Stimulated activated CD8-positive, alpha-beta memory T cell treated with anti-CD3 and anti-CD28 coated beads, Interleukin-12 subunit alpha, Interleukin-12 subunit beta, amount 100 ng/mL, for 1 hour (primary cell): Measurements from ENCODE around the gene XIAP.
"Not testable (repeated sequence)": the region's sequence is repeated elsewhere in the genome, so short reads cannot be mapped to it uniquely, and the experiment has no call there.

ENCODE experiments used
- DNase-seq: peaks from one replicate; pipeline ENCODE4 v3.0.0-alpha.2; 2020; ENCODE audit warnings: low read depth

Gene XIAP

DNA sequence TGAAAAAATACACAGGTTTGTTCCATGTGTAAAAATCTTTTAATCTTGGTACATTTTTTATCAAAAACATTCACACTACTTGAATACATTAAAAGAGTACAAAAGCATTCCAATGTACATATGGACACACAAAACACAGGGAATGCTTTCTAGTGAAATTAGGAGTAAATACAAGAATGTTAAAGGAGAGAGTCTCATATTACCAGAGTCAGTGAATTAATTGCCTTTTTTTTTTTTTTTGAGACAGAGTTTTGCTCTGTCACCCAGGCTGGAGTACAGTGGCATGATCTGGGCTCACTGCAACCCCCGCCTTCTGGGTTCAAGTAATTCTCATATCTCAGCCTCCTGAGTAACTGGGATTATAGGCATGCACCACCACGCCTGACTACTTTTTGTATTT is 17.0 kb downstream of the XIAP start:
- no peak for DNase-seq

DNA sequence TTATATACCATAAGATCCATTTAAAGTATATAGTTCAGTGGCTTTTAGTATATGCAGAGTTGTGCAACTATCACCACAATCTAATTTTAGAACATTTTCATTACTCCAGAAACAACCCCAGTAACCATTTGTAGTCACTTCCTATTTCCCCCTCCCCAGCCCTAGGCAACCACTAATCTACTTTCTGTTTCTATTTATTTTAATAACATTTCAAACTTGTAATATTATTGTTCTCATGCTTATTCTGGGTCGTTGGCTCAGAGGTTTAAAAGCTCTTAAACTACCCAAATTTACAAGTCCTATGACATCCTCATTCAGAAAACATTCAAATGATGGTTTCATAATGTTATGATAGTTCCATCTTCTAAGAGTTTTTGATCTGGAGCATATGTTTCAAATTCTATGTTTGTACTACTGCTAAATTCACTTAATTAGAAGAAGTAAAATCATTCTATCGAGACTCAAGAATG is 18.4 kb downstream of the XIAP start:
- DNase-seq = no peak

DNA sequence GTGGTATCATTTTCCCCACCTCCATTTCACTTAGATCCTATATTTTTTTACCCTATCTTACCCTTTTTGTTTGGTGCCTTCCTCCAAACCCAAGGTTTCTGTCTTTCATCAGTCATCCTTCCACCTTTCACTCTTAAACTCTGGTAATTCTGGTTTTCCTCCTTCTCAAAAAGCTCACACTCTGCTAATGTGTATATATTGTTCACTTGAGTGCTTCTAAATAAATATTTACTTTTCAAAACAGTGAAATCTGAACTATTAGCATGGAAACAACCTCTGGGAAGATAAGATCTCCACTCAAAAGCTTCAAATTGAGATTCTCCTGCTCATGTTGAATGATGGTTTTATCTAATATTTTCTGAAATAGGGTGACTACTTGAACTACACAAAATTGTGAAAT is 21.5 kb downstream of the XIAP start:
- no peak for DNase-seq

DNA sequence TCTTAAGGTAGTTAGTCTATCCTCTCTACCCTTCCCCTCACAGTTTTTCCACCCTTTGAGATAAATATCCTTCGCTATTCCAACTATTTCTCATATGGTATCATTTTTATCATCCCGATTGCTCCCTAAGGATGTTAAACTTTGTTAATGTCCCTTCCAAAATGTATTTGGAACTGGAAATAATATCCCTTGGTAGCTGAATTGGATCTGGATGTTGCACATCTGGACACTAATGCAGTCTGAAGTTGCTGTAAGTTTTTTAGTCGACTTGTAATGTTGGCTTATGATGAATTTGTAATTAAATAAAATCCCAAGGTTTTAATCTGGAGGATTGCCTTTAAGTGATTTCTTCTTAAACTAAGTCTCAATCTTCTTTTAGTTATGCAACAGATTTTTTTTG is 22.5 kb downstream of the XIAP start:
- no peak for DNase-seq

DNA sequence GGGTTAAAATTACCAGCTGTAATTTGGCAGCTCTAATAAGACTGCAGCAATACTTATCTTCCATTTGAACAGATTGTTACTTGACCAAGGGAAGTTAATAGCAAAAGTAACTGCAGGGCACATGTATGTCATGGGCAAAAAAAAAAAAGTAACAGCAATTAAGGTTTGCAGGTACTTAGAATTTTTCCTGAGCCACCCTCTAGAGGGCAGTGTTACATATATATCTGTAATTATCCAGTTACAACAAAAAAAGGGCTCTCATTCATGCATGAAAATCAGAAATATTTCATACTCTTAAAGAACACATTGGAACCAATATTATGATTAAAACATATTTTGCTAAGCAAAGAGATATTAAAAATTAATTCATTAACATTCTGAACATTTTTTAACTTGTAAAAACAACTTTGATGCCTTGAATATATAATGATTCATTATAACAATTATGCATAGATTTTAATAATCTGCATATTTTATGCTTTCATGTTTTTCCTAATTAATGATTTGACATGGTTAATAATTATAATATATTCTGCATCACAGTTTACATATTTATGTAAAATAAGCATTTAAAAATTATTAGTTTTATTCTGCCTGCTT is 25.1 kb downstream of the XIAP start:
- no peak for DNase-seq

DNA sequence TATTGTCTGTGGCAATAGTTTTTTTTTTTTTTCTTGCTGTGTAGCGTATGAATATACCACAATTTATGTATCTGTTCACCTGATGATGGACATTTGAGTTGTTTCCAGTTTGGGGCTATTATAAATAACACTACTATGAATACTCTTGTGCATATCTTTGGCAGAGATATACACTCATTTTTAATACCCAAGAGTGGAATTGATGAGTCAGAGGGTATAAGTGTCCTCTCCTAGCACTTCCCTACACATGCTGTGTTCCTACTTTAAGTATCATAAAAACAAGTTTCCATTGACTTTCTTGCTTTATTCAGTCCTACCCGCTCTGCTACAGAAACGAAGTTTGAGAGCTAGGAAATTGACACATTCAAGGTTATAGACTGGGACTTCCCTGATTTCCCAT is 39.8 kb downstream of the XIAP start:
- DNase-seq = no peak

DNA sequence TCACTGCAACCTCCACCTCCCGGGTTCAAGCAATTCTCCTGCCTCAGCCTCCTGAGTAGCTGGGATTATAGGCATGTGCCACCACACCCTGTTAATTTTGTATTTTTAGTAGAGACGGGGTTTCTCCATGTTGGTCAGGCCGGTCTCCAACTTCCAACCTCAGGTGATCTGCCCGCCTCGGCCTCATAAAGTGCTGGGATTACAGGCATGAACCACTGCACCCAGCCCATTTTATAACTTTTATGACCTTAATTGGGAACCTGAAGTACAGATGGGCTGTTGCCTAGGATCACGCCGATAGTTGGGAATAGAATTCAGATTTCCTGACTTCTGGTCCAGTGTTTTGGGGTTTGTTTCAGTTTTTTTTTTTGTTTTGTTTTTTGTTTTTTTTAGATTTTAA is 43.4 kb downstream of the XIAP start:
- DNase-seq = not testable (repeated sequence)

DNA sequence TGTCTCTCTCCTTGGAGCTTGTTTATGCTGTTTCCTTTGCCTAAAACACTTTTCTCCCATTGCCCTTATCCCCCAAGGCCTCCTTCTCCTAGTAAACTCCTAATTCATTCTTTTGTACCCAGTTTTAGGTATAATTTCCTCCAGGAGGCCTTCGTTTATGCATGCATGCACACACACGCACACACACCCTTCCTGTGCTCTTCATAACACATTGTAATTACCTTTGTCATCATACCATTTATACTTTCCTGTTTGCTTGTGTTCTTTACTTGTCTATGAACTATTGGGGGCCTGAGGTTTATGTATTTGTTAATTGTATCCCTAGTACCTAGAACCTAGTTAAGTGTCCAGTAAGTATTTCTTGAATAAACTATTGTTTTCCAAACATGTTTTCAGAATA is 45.5 kb downstream of the XIAP start:
- DNase-seq = no peak

DNA sequence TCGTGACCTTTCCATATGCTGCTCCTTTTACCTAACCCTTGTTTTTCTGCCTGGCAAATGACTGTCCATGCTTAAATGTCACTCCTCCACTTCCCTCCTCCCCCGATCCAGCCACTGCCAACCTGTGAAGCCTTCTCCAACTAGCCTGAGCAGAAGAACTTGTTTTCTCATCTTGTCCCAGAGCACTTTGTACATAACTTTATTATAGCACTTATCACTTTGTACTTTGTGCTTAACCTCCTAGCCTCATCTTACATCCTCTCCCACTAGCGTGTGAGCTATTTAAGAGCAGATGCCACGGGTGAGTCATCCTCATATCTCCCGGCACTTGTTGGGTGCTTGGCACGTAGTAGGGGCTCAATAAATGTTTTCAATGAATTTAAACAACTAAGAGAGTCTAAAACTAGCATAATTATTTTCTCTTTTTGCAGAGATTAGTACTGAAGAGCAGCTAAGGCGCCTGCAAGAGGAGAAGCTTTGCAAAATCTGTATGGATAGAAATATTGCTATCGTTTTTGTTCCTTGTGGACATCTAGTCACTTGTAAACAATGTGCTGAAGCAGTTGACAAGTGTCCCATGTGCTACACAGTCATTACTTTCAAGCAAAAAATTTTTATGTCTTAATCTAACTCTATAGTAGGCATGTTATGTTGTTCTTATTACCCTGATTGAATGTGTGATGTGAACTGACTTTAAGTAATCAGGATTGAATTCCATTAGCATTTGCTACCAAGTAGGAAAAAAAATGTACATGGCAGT is 46.9 kb downstream of the XIAP start:
- DNase-seq = no peak

DNA sequence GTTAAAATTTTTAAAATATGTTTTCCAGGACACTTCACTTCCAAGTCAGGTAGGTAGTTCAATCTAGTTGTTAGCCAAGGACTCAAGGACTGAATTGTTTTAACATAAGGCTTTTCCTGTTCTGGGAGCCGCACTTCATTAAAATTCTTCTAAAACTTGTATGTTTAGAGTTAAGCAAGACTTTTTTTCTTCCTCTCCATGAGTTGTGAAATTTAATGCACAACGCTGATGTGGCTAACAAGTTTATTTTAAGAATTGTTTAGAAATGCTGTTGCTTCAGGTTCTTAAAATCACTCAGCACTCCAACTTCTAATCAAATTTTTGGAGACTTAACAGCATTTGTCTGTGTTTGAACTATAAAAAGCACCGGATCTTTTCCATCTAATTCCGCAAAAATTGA is 49.7 kb downstream of the XIAP start:
- no peak for DNase-seq

DNA sequence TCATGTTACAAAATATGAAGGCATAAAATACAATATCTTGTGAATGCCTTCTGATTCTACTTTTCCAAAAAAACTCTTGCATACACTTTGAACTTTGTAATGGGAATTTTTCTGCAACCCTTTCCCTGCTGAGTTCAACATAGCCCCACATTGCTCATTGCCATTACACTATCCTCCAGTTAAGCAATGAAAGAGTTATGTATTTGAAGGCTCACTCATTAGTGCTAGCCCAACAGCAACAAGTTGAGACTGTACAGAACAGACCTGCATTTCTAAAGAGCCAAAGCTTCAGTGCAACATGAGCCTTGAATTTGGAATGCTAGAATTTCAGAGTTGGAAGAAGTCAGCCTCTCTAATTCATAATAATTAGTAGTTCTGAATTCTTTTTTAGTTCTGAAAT is 57.2 kb downstream of the XIAP start:
- DNase-seq = no peak

DNA sequence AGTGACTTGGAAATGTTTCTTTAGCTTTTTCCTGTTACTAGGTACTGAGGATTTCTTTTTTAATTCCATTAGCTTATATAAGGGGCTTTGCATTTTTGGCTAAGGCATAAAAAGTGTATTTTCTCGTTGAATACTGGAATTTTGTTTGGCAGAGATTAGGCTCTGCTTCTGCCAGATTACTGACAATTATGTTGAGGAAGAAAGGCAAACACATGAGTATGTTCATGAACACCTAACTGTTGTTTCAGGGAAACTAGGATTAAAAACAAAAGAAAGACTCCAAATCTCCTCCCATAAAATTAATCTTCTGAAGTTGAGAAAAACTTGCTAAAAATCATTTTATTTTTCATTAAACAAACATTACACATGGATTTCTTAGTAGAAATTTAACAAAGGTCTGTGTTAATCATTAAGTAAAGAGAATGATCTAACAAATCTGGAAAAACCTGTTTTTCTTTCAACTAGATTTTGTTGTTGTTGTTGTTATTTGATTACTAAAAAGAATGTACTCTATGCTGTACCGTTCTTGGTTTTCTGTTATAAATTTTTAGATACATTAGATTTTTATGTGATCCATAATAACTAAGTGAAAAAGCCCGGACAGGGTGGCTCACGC is 58.4 kb downstream of the XIAP start:
- DNase-seq = no peak

DNA sequence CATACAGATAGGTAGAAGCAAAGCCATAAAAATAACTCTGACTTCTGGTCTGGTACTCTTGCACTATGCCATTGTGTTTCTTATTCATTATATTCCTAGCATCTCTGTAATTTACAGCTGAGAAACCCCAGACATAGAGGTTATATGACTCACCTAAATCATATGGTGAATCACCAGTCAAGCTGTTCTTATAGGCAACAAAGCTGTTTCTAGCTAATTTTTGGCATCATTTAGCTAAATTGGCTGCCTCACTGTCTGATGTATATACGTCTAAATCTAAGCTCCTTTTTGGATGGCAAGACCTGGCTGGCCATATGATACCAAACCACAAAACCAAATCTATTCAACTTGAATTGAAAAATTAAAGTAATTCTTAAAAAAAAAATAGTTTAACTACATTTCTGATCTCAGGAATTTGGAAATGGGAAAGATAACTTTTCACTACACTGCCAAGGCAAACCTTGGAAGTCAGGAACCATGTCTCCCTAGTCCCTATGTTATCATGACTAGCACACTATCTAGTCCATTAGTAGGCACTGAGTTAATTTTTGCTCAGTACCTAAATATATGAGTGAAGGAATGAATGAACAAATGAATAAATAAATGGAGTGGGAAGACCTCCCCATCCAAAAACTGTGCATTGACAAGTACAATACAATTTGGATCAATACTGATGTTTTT is 60.4 kb downstream of the XIAP start:
- DNase-seq = no peak

DNA sequence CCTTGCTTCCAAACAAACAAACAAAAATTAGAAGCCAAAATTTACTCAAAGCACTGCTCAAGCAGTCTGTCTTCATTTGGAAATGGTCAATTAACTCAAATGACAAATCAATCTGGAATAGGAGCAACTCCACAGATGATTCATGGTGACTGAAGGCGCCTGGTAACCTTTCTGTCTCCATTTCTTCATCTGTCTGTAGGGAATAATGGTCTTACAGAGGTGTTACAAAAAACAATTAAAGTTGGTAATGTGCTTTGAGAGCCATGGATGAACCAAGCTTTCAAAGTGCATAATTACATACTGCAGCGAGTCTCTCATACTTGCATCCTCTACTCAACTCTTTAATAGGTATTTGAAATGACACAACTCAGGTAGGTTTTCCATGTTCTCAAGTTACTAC is 63.4 kb downstream of the XIAP start:
- DNase-seq = no peak

DNA sequence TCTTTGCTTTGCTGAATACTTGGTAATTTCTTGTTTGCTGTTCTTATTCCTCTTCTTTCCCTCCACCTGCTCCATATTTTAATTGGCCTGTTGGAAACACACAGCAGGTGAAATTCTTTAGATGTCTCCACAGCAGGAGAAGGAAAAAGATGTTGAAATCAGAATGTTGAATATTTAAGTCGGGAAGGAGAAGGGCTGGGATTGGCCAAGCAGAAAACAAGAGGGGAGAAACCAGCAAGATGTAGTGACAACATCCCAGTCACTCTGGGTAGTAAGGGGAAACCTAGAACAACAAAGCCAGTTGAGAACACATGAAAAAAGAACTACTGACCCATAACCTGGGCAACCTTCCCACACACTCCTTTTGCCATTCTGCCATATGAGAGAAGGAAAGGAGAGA is 64.3 kb downstream of the XIAP start:
- no peak for DNase-seq

DNA sequence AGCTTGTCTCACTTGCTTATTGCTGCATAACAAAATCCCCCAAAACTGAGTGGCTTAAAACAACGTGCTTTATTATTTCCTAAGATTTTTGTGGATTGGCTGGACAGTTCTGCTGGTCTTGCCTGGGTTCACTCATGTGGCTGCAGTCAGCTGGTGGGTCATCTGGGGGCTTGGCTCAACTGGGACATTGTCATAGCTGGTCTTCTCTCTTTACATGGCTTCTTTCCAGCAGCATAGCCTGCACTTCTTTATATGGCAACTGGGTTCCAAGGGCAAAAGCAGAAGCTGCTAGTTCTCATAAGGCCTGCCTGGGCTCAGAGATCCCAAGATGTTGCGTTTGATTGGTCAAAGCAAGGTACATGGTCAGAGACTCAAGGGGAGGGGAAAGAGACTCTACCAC is 68.0 kb downstream of the XIAP start:
- no peak for DNase-seq

DNA sequence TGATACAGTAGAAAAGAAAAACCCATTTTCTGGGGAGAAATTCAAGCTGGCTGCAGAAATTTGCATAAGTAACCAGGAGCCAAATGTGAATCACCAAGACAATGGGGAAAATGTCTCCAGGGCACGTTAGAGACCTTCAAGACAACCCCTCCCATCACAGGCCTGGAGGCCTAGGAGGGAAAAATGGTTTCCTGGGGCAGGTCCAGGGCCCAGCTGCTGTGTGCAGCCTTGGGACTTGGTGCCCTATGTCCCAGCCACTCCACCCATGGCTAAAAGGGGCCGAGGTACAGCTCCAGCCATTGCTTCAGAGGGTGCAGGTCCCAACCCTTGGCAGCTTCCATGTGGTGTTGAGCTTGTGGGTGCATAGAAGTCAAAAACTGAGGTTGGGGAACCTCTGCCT is 72.2 kb downstream of the XIAP start:
- DNase-seq = not testable (repeated sequence)

DNA sequence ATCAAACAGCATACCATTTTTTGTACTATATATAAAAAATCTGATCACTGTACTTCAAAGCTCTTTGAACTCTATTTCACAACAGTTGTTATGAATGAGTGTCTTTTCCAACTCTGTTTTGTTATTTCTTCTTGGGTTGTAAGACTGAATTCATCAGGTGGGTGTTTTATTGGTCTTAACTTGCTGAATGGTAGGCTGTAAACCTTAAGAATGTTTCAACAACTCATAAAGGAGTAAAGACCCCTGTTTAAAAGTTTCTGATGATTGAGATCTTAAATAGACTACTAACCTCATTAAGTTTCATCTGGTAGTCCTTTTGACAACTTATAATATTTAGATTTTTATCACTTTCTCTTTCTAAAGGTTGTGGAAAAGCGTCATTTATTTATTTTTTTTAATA is 83.2 kb downstream of the XIAP start:
- no peak for DNase-seq

DNA sequence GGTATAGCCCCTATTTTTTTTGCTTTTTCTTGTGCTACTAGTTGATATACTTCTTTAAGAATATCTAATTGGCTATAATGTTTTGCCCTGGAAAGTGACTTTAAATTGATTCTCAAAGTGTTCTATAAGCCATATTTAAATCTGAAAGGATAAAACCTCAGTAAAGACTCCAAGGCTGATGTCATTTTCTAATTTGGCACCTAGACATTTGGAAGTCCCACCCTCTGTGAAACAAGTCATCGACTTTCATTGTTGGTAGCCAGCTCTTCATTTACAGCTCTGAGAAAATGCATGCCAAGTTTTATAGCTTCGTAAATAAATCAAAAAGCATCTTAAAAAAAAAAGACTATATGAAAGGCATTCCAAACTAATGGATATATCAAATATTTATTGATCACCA is 83.6 kb downstream of the XIAP start:
- DNase-seq = no peak

DNA sequence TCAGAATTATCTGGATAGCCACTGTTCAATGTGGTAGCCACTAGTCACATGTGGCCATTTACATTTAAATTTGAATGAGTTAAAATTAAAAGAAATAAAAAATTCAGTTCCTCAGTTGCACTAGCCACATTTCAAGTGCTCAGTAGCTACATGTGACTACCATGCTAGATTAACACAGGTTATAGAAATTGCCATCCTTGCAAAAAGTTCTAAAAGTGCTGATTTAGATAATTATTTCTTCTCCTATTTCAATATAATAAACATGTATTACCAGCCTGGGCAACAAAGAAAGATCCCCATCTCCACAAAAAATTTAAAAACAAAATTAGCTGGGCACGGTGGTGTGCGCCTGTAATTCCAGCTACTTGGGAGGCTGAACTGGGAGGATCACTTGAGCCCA is 90.0 kb downstream of the XIAP start:
- no peak for DNase-seq

DNA sequence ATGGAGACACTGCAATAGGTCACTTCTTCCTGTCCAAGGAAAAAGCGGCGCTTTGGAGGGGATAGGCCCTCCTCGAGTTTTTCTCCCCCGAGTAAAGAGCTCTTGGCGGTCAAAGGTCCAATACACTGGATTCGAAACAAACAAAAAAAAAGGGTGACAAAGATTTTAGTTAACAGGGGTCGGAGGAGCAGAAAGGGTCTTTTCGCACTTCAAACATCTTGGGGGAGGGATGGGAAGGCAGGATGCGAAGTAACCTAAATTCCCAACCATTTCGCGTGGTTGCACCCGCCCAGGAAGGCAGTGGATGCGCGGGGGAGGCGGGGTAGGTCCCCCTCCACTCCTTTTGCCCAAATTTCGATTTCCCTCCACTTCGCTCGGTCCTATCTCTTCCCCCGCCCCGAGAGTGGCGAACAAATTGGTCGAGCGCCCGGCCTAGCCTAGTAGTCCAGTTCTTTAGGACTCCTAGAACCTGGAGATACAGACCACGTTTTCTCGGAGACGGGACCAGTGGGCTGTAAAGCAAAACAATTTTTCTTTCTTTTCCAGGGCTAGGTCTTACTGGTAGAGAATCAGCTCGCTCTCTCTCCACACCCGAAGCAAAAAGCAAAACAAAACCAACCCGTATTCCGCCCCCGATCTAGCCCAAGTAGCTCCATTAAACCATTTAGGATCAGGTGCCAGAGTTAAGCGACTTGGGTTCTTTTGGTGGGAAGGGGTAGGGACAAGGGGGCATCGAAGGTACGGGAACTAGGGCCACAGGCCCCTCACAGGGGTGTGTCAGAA is 99.6 kb downstream of the XIAP start:
- no peak for DNase-seq

DNA sequence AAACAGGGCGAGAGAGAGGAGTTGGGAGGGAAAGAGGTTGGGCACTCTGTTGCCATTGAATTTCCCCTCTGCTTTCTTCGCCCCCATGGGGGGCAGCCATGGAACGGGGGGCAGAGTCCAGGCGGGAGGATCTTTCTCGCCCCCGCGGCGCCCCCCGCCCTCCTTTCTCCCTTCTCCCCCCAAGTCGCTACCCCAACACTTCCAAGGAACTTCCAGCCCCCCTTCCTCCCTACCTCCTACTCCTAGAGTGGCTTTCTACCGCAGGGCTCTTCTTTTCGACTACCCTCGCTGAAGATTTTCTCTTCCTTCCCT is 101.1 kb downstream of the XIAP start:
- no peak for DNase-seq
